ENCODE data around the gene MFSD2A.

DNA sequence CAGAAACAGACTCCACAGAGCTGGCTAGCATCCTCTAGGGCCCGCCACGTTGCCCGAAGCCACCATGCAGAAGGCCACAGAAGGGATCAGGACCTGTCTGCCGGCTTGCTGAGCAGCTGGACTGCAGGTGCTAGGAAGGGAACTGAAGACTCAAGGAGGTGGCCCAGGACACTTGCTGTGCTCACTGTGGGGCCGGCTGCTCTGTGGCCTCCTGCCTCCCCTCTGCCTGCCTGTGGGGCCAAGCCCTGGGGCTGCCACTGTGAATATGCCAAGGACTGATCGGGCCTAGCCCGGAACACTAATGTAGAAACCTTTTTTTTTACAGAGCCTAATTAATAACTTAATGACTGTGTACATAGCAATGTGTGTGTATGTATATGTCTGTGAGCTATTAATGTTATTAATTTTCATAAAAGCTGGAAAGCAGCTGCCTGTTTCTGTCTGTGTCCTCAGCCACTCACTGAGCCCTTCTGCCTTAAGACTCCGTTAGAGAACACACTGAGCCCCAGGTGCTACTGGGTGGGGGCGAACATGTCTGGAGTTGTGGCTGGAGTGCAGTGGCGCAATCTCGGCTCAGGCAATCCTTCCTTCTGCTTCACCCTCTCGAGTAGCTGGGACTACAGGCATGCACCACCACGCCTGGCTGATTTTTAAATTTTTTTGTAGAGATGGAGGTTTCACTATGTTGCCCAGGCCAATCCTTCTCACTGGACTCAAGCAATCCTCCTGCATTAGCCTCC, 14.8 kb downstream of the MFSD2A start:
- no peak for TF ChIP-seq POLR2AphosphoS5 (IDR thresholded peaks at IDR 0.05)
- no peak for TF ChIP-seq CTCF (IDR thresholded peaks at IDR 0.05)
- TF ChIP-seq POLR2A (IDR thresholded peaks at IDR 0.05), result no peak

Data from transverse colon (tissue), 4 donors.